HL-60 (cell line): Measurements from ENCODE around the gene MOB3A.

Experiments used
- DNase-seq, 2 experiments: peaks; one replicate each; pipeline ENCODE4 v3.0.0-alpha.2; 2010 to 2020; ENCODE audit warnings: low read depth in 1 of 2, low spot score in 1 of 2
- H3K27ac ChIP-seq: fragments of 250-450 bp; sonication (Bioruptor Pico); replicated peaks from 2 replicates; pipeline ENCODE4 v1.5.1; 2020; ENCODE audit warnings: mild to moderate bottlenecking, moderate library complexity
- H3K27me3 ChIP-seq: fragments of 250-450 bp; sonication (Bioruptor Pico); 2 replicates; pipeline ENCODE4 v1.5.1; 2021; ENCODE audit warnings: mild to moderate bottlenecking, moderate library complexity; ENCODE audit not compliant: insufficient read depth, poor library complexity, severe bottlenecking
- H3K4me3 ChIP-seq: replicated peaks from 2 replicates; pipeline ENCODE4 v1.5.1; 2011; ENCODE audit warnings: mild to moderate bottlenecking, control low read depth, low read length; ENCODE audit not compliant: insufficient read depth
- GABPA ChIP-seq: IDR thresholded peaks from 2 replicates; pipeline ENCODE4 v1.6.1; 2012; ENCODE audit warnings: low read depth
- POLR2AphosphoS5 ChIP-seq: IDR thresholded peaks from 2 replicates; pipeline ENCODE4 v1.6.1; 2012; ENCODE audit warnings: low read depth
- SPI1 ChIP-seq: IDR thresholded peaks from 2 replicates; pipeline ENCODE4 v1.6.1; 2012; ENCODE audit warnings: low read depth, mild to moderate bottlenecking, borderline replicate concordance
- long read RNA-seq: library from polyadenylated mRNA; unstranded; transcript quantifications from one replicate; pipeline ENCODE4 v2.0.0, GENCODE V29; 2020
- TF ChIP-seq, protein P1 (sequence below): IDR thresholded peaks from one replicate; pipeline ENCODE4 v1.5.1; 2011; ENCODE audit warnings: low read length, control low read depth, inconsistent platforms; ENCODE audit not compliant: insufficient read depth
- TF ChIP-seq, protein P2 (sequence below): IDR thresholded peaks from 2 replicates; pipeline ENCODE4 v1.6.1; 2012; ENCODE audit warnings: low read depth; ENCODE audit not compliant: insufficient replicate concordance

The MOB3A gene
- long read RNA-seq, transcript MOB3A-201 (5 exons, 3,391 nt), result major isoform, 66 of 222 reads
- long read RNA-seq, transcript MOB3A-209 (3 exons, 1,071 nt), result minor isoform, 6 of 222 reads
- long read RNA-seq, partial matches to known transcripts, result 128 of 222 reads
- long read RNA-seq, other reads (novel, unspliced or antisense), result 22 of 222 reads

DNA sequence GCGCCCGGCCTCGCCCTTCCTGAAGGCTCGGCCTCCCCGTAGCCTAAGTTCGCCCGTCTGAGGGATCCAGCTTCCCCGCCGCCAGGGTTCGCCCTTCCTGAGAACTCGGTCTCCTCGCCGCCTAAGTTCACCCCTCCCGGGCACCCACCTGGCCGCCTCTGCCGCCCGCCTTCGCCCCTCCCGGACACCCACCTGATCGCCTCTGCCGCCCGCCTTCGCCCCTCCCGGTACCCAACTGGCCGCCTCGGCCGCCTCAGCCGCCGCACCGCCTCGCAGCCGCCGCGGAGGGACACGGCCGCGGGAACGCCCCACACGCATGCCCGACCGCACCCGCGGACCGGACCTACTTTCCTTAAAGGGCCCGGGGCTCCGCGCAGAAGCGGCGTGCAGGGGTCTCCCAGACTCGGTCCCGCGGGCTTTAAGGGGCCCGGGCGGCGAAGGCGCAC is at the start of gene MOB3A:
Gene MOB3A (minus strand): TSS at position 293 of the 446 bp plus-strand sequence. CDS start 17,766 bp downstream, outside the sequence.
- DNase-seq, result peak; percentile 87 to 94

DNA sequence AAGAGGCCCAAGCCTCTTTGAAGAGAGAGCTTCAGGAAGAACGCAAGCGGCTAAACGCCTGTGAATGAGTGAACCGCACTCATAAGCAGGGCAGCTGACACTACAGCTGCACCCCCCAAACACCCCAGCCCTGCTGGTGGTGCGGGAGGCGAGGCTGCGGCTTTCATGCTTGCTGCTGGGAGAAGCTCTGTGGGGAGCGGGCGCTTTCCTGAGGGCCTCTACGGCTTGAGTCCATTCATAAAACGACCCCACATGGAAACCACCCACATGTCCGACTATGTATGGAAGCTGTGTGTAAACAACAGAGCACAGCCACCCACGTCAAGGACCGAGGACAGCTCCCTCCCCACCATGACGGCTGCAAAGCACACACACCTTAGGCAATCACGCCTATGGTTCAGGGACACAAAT is 49.7 kb upstream of the MOB3A start:
- Histone ChIP-seq H3K4me3 (no peak overlapping the region), H3K27me3 (no peaks in the 10 kb centered on the region), H3K27ac (no peak overlapping the region)
- DNase-seq, result no peak
- no peak for TF ChIP-seq GABPA
- no peak for TF ChIP-seq SPI1
- TF ChIP-seq, protein P1, sequence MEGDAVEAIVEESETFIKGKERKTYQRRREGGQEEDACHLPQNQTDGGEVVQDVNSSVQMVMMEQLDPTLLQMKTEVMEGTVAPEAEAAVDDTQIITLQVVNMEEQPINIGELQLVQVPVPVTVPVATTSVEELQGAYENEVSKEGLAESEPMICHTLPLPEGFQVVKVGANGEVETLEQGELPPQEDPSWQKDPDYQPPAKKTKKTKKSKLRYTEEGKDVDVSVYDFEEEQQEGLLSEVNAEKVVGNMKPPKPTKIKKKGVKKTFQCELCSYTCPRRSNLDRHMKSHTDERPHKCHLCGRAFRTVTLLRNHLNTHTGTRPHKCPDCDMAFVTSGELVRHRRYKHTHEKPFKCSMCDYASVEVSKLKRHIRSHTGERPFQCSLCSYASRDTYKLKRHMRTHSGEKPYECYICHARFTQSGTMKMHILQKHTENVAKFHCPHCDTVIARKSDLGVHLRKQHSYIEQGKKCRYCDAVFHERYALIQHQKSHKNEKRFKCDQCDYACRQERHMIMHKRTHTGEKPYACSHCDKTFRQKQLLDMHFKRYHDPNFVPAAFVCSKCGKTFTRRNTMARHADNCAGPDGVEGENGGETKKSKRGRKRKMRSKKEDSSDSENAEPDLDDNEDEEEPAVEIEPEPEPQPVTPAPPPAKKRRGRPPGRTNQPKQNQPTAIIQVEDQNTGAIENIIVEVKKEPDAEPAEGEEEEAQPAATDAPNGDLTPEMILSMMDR, result no peak
- TF ChIP-seq POLR2AphosphoS5, result no peak
- TF ChIP-seq, protein P2, sequence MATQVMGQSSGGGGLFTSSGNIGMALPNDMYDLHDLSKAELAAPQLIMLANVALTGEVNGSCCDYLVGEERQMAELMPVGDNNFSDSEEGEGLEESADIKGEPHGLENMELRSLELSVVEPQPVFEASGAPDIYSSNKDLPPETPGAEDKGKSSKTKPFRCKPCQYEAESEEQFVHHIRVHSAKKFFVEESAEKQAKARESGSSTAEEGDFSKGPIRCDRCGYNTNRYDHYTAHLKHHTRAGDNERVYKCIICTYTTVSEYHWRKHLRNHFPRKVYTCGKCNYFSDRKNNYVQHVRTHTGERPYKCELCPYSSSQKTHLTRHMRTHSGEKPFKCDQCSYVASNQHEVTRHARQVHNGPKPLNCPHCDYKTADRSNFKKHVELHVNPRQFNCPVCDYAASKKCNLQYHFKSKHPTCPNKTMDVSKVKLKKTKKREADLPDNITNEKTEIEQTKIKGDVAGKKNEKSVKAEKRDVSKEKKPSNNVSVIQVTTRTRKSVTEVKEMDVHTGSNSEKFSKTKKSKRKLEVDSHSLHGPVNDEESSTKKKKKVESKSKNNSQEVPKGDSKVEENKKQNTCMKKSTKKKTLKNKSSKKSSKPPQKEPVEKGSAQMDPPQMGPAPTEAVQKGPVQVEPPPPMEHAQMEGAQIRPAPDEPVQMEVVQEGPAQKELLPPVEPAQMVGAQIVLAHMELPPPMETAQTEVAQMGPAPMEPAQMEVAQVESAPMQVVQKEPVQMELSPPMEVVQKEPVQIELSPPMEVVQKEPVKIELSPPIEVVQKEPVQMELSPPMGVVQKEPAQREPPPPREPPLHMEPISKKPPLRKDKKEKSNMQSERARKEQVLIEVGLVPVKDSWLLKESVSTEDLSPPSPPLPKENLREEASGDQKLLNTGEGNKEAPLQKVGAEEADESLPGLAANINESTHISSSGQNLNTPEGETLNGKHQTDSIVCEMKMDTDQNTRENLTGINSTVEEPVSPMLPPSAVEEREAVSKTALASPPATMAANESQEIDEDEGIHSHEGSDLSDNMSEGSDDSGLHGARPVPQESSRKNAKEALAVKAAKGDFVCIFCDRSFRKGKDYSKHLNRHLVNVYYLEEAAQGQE, result peak; percentile 81

More for the DNA sequence above, at the start of gene MOB3A:
- TF ChIP-seq, protein P2, result no peak
- TF ChIP-seq POLR2AphosphoS5, result peak; percentile 71; the same call in 1 of the 2 replicates
- Histone ChIP-seq H3K27me3 (no peaks in the 10 kb centered on the region), H3K4me3 (peak within 1 kb of the TSS; percentile 83), H3K27ac (peak within 1 kb of the TSS; percentile 92)

DNA sequence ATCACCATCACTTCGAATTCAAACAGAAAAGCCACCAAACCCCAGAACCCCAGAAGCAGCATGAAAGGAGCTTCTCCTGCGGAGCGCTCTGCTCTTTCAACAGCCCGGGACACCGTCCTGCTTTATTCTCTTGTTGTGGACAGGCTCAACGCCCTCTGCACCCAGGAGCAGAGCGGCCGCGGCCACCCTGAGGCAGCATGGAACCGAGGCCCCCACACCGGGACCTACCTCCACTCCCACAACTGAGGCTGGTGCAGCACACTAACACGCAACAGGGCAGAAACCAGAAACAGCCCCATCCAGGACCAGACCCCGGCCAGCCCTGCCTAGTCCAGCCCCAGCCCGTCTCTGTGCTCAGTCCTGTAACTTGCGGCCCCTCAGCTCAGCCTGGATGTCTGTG is 48.1 kb upstream of the MOB3A start:
- H3K27ac ChIP-seq, result no peak overlapping the region
- TF ChIP-seq GABPA, result no peak
- no peak for TF ChIP-seq POLR2AphosphoS5
- TF ChIP-seq, protein P2, result no peak
- no peak for TF ChIP-seq SPI1
- TF ChIP-seq, protein P1, result no peak
- no peak for DNase-seq
- H3K4me3 ChIP-seq, result no peak overlapping the region
- no peaks in the 10 kb centered on the region for H3K27me3 ChIP-seq
